GM12801 (cell line): ENCODE data around the gene CFAP65.

Source experiments
- CTCF ChIP-seq: IDR thresholded peaks from one replicate; pipeline ENCODE4 v1.5.1; 2011; ENCODE audit warnings: control low read depth; ENCODE audit not compliant: insufficient read length; ENCODE audit errors: extremely low read depth

The CFAP65 gene

GRCh38 chr2:218991674-218992168 is 49.6 kb downstream of the CFAP65 start:
- TF ChIP-seq CTCF = no peak

DNA sequence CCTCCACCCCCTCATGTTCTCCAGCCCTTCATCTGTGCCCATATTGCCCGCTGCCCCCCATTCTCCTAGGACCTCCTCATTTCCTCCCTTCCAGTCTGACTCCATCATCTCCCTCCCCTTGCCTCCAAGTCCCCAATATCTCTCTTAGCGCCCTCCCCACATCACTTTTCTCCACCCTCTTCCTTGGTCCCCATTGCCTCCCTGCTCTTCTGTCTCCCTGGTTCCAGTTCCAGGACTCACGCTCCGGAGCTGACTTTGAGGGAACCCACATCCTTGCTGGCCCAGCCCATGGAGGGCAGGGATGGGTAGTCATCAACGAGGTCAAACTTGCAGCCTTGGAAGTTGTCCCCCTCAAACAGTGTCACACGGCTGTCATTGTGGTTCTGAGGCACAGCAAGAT is 50.7 kb downstream of the CFAP65 start:
- no peak for TF ChIP-seq CTCF

DNA sequence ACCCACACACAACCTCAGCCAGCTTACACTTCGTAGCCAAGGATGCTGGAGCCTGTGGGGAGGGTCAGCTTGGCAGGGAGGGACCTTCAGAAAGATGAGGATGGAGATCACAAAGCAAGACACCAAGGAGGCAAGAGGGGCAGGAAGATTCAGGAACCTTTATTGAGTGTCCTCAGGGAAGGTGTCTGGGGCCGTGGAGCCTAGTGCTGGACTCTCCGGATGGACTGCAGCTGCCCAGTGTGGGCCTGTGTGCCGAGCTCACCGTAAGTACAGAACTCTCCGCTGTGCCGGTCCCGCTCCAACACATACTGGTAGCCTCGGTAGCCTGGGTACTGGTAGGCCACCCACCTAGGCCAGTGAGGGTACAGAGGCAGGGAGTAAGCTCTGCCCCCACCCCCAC is 51.3 kb downstream of the CFAP65 start:
- no peak for TF ChIP-seq CTCF

DNA sequence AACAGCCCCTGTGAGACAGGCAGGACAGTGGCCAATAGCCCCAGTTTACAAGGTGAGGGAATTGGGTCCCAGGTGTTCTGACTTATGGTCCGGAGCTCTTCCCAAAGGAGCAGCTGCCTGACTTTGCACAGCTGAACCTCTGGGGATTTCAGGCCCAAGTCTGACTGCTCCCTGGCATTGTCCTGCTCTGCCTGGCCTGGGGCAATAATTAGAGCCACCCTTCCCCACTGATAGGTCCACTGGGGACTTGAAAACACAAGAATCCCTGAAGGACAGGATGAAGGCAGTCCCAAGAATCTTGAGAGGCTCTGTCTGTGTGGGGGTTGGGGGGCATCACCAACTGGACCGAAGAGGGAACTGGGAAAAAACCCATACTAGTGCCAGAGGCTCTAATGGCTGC is 52.7 kb downstream of the CFAP65 start:
- no peak for TF ChIP-seq CTCF

DNA sequence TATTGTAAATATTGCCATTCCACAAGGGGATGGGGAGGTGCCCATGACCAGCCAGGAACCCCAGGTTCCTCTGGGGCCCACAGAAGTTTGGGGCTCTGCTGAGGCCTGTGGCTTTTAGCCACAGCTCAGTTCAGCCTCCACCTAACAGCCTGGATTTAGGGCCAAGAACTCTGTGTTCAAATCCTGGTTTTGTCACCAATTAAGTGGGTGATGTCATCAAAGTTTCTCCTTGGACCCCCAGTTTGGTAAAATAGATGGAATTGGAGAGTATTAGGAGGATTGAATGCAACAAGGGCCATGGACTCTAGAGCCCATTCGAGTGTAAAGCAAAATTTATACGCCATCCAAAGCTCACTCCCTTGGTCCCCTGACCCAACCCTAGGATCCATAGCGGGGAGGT is 53.2 kb downstream of the CFAP65 start:
- no peak for TF ChIP-seq CTCF

- no peak for TF ChIP-seq CTCF
These were observed 55.1 kb downstream of the CFAP65 start for GRCh38 chr2:218986148-218986761.

- no peak for TF ChIP-seq CTCF
These were observed 55.8 kb downstream of the CFAP65 start for GRCh38 chr2:218985325-218986091.
